ENCODE measurements around the gene PCCA. TPM values are rescaled to one million over a fixed set of nuclear protein-coding genes. Genes with fewer than 3 reads are reported as not detected.

Gene PCCA
- total and polyA plus RNA-seq, 2 donors from 2014 or later = 86.2 to 222 TPM

DNA sequence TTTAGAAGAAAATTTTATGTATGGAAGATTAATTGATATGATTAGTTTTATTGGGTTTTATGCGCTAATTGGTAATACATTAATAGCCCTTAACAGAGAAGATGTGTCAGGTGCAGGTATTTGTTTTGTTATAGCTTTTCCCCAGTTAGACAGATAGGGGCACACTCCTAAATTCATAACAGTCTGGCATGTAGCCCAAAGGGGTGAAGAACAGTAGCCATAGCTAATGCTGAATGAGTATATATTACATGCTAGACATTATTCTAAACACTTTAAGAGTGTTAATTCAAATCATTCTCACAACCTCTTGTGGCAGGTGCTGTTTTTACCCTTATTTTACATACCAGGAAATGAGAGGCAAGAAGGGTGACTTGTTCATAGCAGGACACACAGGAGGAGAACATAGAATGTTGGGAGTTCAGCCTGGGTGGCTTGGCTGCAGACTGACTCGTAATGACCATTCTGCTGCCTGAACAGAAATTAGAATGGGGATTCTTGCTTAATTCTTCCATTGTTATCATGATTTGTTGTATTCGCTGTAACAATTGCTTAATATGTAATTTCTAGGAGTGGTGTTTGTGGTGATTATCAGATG lies 20.1 kb downstream of the PCCA start:
- Histone ChIP-seq H3K4me3 (ENCODE audit: low read length in 3 of 3) (no peak overlapping the region), H3K27ac (ENCODE audit: low read depth in 2 of 2, low read length in 2 of 2) (peak overlapping the region in 1 of 2 donors; percentile 9), H3K36me3 (ENCODE audit: control insufficient read depth in 2 of 3, insufficient read depth in 3 of 3, low read length in 3 of 3) (peaks cover 0 to 10% (median 0%) of the 10 kb centered on the region in 3 donors), H3K9ac (ENCODE audit: low read length in 3 of 3) (no peak overlapping the region), H3K9me3 (ENCODE audit: control insufficient read depth in 2 of 3, insufficient read depth in 1 of 3, low read length in 3 of 3) (no peaks in the 10 kb centered on the region), H3K27me3 (ENCODE audit: control insufficient read depth, insufficient read depth, low read length) (no peaks in the 10 kb centered on the region), H3K4me1 (ENCODE audit: control insufficient read depth in 2 of 3, insufficient read depth in 2 of 3, low read depth in 1 of 3, low read length in 3 of 3) (peaks cover 0 to 24% (median 0%) of the 10 kb centered on the region in 3 donors)
- FAIRE-seq (no peak), DNase-seq (no peak)
- TF ChIP-seq, protein P1, sequence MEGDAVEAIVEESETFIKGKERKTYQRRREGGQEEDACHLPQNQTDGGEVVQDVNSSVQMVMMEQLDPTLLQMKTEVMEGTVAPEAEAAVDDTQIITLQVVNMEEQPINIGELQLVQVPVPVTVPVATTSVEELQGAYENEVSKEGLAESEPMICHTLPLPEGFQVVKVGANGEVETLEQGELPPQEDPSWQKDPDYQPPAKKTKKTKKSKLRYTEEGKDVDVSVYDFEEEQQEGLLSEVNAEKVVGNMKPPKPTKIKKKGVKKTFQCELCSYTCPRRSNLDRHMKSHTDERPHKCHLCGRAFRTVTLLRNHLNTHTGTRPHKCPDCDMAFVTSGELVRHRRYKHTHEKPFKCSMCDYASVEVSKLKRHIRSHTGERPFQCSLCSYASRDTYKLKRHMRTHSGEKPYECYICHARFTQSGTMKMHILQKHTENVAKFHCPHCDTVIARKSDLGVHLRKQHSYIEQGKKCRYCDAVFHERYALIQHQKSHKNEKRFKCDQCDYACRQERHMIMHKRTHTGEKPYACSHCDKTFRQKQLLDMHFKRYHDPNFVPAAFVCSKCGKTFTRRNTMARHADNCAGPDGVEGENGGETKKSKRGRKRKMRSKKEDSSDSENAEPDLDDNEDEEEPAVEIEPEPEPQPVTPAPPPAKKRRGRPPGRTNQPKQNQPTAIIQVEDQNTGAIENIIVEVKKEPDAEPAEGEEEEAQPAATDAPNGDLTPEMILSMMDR (IDR thresholded peaks at IDR 0.05; ENCODE audit: borderline replicate concordance, extremely low read depth, insufficient read depth) = no peak
- intact Hi-C loops (cut with DNase I) = no loop called here

DNA sequence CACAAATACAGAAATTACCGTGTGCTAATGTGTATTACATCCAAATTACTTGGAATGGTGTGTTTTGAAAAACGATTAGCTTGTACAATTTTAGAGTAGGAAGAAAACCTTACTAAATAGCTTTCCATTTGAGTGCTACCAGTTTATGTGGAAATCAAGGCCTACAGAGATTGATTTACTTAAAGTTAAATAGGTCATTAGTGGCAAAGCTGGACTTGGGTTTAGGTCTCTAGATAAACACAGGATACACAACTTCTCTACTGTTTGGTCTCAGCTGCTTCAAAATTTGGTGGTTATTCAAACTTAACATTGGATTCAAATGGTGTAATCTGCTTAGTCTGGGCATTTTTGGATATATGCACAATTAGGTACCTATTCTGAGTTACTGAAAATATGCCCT lies 21.4 kb downstream of the PCCA start:
- Histone ChIP-seq H3K9me3 (ENCODE audit: control insufficient read depth in 2 of 3, insufficient read depth in 1 of 3, low read length in 3 of 3) (no peaks in the 10 kb centered on the region), H3K27me3 (ENCODE audit: control insufficient read depth, insufficient read depth, low read length) (no peaks in the 10 kb centered on the region), H3K9ac (ENCODE audit: low read length in 3 of 3) (no peak overlapping the region), H3K27ac (ENCODE audit: low read depth in 2 of 2, low read length in 2 of 2) (no peak overlapping the region), H3K36me3 (ENCODE audit: control insufficient read depth in 2 of 3, insufficient read depth in 3 of 3, low read length in 3 of 3) (peaks cover 0 to 14% (median 0%) of the 10 kb centered on the region in 3 donors), H3K4me3 (ENCODE audit: low read length in 3 of 3) (no peak overlapping the region), H3K4me1 (ENCODE audit: control insufficient read depth in 2 of 3, insufficient read depth in 2 of 3, low read depth in 1 of 3, low read length in 3 of 3) (peaks cover 0 to 24% (median 0%) of the 10 kb centered on the region in 3 donors)
- intact Hi-C loops (cut with DNase I) = no loop called here
- TF ChIP-seq, protein P1 (IDR thresholded peaks at IDR 0.05; ENCODE audit: borderline replicate concordance, extremely low read depth, insufficient read depth) = no peak
- no peak for FAIRE-seq
- DNase-seq = no peak

DNA sequence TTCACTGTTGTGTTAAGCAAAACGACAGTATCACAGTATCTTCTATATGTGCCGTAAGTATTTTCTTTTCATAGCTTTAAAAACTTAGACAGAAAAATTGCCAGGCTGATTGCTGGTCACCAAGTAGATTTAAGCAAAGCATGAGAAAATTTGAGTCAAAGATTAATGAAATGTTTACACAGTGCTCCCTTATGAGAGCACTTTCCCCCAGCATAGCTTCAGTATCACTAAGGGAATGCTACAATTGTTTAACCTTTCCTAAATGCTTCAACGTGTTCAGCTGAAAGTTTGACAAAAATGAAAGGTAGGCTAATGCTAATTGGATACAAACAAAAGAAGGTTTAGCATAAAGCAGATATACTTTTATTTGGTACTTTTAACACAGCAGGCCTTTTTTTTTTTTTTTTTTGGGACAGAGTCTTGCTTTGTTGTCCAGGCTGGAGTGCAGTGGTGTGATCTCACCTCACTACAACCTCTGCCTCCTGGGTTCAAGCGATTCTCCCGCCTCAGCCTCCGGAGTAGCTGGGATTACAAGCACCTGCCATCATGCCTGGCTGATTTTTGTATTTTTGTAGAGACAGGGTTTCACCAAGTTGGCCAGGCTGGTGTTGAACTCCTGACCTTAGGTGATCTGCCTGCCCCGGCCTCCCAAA lies 23.4 kb downstream of the PCCA start:
- no peak for FAIRE-seq
- H3K27ac ChIP-seq (ENCODE audit: low read depth in 2 of 2, low read length in 2 of 2) = no peak overlapping the region
- H3K4me3 ChIP-seq (ENCODE audit: low read length in 3 of 3) = no peak overlapping the region
- no peak overlapping the region for H3K9ac ChIP-seq (ENCODE audit: low read length in 3 of 3)
- intact Hi-C loops (cut with DNase I) = no loop called here
- H3K36me3 ChIP-seq (ENCODE audit: control insufficient read depth in 2 of 3, insufficient read depth in 3 of 3, low read length in 3 of 3) = peaks cover 0 to 14% (median 0%) of the 10 kb centered on the region in 3 donors
- H3K9me3 ChIP-seq (ENCODE audit: control insufficient read depth in 2 of 3, insufficient read depth in 1 of 3, low read length in 3 of 3) = no peaks in the 10 kb centered on the region
- H3K4me1 ChIP-seq (ENCODE audit: control insufficient read depth in 2 of 3, insufficient read depth in 2 of 3, low read depth in 1 of 3, low read length in 3 of 3) = peaks cover 0 to 16% (median 0%) of the 10 kb centered on the region in 3 donors
- no peaks in the 10 kb centered on the region for H3K27me3 ChIP-seq (ENCODE audit: control insufficient read depth, insufficient read depth, low read length)
- no peak for DNase-seq
- TF ChIP-seq, protein P1 (IDR thresholded peaks at IDR 0.05; ENCODE audit: borderline replicate concordance, extremely low read depth, insufficient read depth) = no peak
